GM19372 (cell line): ENCODE measurements around the gene ASGR2.
"Not testable (repeated sequence)": the region's sequence is repeated elsewhere in the genome, so short reads cannot be mapped to it uniquely, and the experiment has no call there.

ENCODE experiments used
- ATAC-seq: cut with Tn5 transposase; IDR thresholded peaks from one replicate; pipeline ENCODE4 v1.9.1; 2021; ENCODE audit warnings: mild to moderate bottlenecking, low read depth, moderate library complexity; ENCODE audit not compliant: unreplicated experiment

The ASGR2 gene

GRCh38 chr17:7126386-7126785 lies 11.8 kb upstream of the ASGR2 start:
- not testable (repeated sequence) for ATAC-seq

DNA sequence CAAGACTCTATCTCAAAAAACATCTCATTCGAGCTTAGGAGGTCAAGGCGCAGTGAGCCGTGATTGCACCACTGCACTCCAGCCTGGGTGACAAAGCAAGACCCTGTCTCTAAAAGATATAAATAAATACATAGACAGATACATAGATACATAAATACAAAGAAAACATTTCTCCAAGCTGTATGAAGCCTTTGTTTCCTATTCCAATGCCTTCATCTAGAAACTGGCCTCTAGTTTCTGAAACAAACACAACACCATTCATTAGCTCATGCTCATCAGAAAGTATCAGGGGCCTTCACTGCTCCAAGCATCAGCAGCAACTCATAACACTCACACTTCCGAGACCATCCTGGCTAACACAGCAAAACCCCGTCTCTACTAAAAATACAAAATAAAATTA lies 10.3 kb upstream of the ASGR2 start:
- no peak for ATAC-seq

DNA sequence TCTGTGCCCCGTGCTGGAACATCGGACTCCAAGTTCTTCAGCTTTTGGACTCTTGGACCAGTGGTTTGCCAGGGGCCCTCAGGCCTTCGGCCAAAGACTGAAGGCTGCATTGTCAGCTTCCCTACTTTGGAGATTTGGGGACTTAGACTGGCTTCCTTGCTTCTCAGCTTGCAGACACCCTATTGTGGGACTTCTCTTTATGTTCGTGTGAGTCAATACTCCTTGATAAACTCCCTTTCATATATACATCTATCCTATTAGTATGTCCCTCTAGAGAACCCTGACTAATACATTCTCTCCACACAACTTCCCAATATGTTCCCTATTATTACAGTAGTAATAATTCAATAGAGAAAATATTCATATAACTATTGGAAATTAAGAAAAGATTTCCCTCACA lies 9.2 kb upstream of the ASGR2 start:
- ATAC-seq = no peak

- no peak for ATAC-seq
Observed at GRCh38 chr17:7122381-7122780, 7.8 kb upstream of the ASGR2 start.

GRCh38 chr17:7120635-7121034 lies 6.0 kb upstream of the ASGR2 start:
- not testable (repeated sequence) for ATAC-seq

DNA sequence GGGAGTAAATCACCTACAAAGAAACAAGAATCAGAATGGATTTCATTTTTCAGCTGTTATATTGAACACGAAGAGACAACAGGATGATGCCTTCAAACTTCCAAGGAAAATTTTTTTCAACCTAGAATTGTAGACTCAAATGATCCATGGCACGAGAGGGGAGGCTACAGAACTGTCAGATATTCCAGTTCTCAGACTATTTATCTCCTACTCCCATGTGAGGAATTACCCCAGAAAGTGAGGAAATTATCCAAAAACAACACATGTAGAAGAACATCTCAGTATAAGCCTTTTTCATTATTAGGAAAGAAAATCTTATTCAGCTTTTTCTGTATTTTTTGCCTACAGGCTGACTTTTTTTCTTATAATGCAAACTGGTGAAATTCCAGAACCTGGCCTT lies 5.5 kb upstream of the ASGR2 start:
- no peak for ATAC-seq

DNA sequence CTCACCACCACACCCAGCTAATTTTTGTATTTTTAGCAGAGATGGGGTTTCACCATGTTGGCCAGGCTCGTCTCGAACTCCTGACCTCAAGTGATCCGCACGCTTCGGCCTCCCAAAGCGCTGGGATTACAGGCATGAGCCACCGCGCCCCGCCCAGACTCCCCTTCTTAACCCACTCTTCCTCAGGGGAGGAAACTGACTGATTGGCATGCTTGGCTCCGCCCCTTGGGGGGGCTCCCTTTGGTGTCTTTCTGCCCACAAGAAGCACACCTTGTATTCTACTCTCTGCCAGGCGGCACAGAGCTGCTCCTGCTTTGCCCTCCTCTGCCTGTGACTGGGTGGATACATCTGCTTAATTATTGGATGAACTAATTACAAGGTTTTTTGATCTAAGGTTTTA lies 4.7 kb upstream of the ASGR2 start:
- ATAC-seq = no peak

DNA sequence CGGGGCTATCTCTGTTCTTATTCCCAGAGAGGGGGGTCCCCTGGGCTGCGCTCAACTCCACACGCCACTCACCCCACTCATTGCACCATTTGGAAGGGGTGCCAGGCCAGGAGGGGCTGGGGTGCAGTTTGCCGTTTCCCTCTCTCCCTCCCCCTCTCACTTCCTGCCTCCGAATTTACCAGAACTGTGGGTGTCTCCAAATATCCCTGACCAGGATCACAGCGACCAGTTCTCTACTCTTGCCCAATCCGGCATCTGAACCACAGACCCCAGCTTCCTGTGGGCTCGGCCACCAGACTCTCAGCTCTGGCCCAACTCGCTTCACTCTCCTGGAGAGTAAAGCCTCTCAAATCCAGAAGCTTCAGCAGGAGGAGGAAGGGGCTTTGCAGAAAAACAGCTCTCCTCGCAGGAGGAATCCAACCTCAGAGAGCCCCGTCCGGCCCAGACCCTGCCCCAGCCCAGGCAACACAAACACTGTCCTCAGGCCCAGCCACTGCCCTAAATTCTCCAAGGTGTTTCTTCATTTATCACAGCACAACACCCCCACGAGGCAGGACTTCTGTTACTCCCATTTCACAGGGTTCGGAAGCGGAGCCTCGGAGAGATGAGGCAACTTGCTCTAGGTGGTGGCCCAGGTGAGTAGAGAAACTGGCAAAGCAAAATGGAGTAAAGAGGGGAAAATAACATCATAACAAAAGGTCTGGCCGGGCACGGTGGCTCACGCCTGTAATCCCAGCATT lies 423 bp upstream of the ASGR2 start:
- ATAC-seq = no peak

- no peak for ATAC-seq
Observed at GRCh38 chr17:7113273-7114071, 1.1 kb downstream of the ASGR2 start.

GRCh38 chr17:7112510-7113108 lies 2.0 kb downstream of the ASGR2 start:
- ATAC-seq = no peak

GRCh38 chr17:7111784-7112509 lies 2.7 kb downstream of the ASGR2 start:
- no peak for ATAC-seq

DNA sequence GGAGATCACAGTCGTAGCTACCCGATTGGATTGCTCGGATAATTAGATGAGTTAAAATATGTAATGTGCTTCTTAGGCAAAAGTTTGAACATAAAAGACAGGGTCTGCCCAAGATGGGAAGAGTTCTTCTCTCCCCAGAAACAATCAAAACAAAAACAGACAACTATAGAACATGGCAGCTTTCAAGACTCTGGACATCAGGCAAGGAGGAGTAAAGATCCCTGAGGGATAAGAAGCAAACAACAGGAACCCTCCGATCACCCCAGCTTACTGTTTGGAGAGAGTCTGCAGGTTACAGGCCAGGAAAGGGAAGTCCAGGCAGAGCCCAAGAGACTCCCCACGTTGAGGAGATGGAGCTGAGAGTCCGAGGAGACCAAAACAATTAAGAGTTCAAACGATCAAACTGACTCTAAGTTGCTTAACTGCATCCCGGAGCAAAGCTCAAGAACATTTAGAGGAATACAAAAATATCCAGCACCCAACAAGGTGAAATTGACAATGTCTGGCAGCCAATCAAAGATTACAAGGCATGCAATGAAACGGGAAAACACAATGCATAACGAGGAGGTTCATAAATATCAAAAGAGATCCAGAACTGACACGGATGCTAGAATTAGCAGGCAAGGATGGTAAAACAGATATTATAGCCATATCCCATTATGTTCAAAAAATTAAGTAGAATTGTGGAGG lies 3.9 kb downstream of the ASGR2 start:
- no peak for ATAC-seq

GRCh38 chr17:7109461-7110322 lies 4.9 kb downstream of the ASGR2 start:
- ATAC-seq = no peak

GRCh38 chr17:7108981-7109380 lies 5.6 kb downstream of the ASGR2 start:
- ATAC-seq = no peak

DNA sequence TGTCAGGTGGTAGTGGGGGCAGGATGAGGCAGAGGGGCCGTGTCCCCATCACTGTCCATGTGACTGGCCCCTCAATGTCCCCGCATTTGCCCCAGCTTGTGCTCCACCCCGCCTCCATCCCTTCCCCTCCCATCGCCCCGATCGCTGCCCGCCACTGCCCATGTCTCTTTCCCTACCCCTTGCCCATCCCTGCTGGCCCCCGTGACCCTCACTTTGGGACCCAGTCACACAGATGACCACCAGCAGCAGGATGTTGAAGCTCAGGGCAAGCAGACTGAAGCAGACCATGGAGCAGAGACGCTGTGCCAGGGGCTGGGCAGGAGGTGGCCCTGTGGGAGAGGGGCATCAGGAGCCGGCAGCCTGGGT lies 6.1 kb downstream of the ASGR2 start:
- ATAC-seq = no peak

GRCh38 chr17:7107795-7108559 lies 6.6 kb downstream of the ASGR2 start:
- no peak for ATAC-seq

- no peak for ATAC-seq
Observed at GRCh38 chr17:7107012-7107754, 7.4 kb downstream of the ASGR2 start.

GRCh38 chr17:7102421-7102820 lies 12.2 kb downstream of the ASGR2 start:
- ATAC-seq = no peak
